CD4-positive, alpha-beta T cell treated with Interleukin-2 at 100 ng/mL for 4 hours (primary cell): Measurements from ENCODE around the gene KCNJ9.

Experiments
- DNase-seq: peaks from one replicate; pipeline ENCODE4 v3.0.0-alpha.2; 2020; ENCODE audit warnings: low spot score

The KCNJ9 gene

GRCh38 chr1:160127381-160127780 is 46.0 kb downstream of the KCNJ9 start:
- no peak for DNase-seq

- no peak for DNase-seq
Observed at GRCh38 chr1:160127865-160128523, 46.7 kb downstream of the KCNJ9 start.

GRCh38 chr1:160128636-160129035 is 47.3 kb downstream of the KCNJ9 start:
- DNase-seq, result no peak

- no peak for DNase-seq
Observed at GRCh38 chr1:160129046-160129445, 47.7 kb downstream of the KCNJ9 start.

- DNase-seq, result no peak
Observed at GRCh38 chr1:160129558-160129957, 48.2 kb downstream of the KCNJ9 start.

- no peak for DNase-seq
Observed at GRCh38 chr1:160129966-160130365, 48.6 kb downstream of the KCNJ9 start.

- DNase-seq, result no peak
Observed at GRCh38 chr1:160130486-160130885, 49.1 kb downstream of the KCNJ9 start.

- DNase-seq, result no peak
Observed at GRCh38 chr1:160130939-160131338, 49.6 kb downstream of the KCNJ9 start.

GRCh38 chr1:160131803-160132565 is 50.6 kb downstream of the KCNJ9 start:
- no peak for DNase-seq

GRCh38 chr1:160133990-160134770 is 52.8 kb downstream of the KCNJ9 start:
- DNase-seq, result no peak

- DNase-seq, result no peak
Observed at GRCh38 chr1:160134791-160135572, 53.6 kb downstream of the KCNJ9 start.

GRCh38 chr1:160136121-160136925 is 55.0 kb downstream of the KCNJ9 start:
- DNase-seq, result no peak

- no peak for DNase-seq
Observed at GRCh38 chr1:160136926-160137200, 55.5 kb downstream of the KCNJ9 start.

- no peak for DNase-seq
Observed at GRCh38 chr1:160137216-160137862, 56.0 kb downstream of the KCNJ9 start.

- DNase-seq, result no peak
Observed at GRCh38 chr1:160139840-160140239, 58.5 kb downstream of the KCNJ9 start.
